ENCODE data around the gene SHISA6. TPM values are rescaled to one million over a fixed set of nuclear protein-coding genes. Genes with fewer than 3 reads are reported as not detected.

The SHISA6 gene
- total RNA-seq, 1 experiment from 2014 or later: 21.1 TPM

GRCh38 chr17:11340803-11341202, 99.8 kb downstream of the SHISA6 start:
- Mint-ChIP-seq H3K4me1 (ENCODE audit: low read depth, unreplicated experiment) (no peaks in the 10 kb centered on the region), H3K4me3 (ENCODE audit: unreplicated experiment) (no peak overlapping the region), H3K27me3 (ENCODE audit: insufficient read depth, unreplicated experiment) (no peaks in the 10 kb centered on the region), H3K36me3 (ENCODE audit: insufficient read depth, unreplicated experiment) (no peaks in the 10 kb centered on the region), H3K9me3 (ENCODE audit: unreplicated experiment) (no peaks in the 10 kb centered on the region), H3K27ac (ENCODE audit: unreplicated experiment) (no peak overlapping the region)
- no peak for DNase-seq
- no peaks in the 10 kb centered on the region for H3K4me1 ChIP-seq
- TF ChIP-seq, protein P1, sequence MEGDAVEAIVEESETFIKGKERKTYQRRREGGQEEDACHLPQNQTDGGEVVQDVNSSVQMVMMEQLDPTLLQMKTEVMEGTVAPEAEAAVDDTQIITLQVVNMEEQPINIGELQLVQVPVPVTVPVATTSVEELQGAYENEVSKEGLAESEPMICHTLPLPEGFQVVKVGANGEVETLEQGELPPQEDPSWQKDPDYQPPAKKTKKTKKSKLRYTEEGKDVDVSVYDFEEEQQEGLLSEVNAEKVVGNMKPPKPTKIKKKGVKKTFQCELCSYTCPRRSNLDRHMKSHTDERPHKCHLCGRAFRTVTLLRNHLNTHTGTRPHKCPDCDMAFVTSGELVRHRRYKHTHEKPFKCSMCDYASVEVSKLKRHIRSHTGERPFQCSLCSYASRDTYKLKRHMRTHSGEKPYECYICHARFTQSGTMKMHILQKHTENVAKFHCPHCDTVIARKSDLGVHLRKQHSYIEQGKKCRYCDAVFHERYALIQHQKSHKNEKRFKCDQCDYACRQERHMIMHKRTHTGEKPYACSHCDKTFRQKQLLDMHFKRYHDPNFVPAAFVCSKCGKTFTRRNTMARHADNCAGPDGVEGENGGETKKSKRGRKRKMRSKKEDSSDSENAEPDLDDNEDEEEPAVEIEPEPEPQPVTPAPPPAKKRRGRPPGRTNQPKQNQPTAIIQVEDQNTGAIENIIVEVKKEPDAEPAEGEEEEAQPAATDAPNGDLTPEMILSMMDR (IDR thresholded peaks at IDR 0.05; ENCODE audit: insufficient read depth in 1 of 2, low read depth in 1 of 2, low read length in 1 of 2, severe bottlenecking in 1 of 2, unreplicated experiment in 1 of 2): no peak
- intact Hi-C loops (cut with micrococcal nuclease; ENCODE audit: unreplicated experiment): no loop called here
- ChIA-PET CTCF (no interaction called here), POLR2A (no interaction called here)
- no peaks in the 10 kb centered on the region for H3K27me3 ChIP-seq (replicated peaks; ENCODE audit: control insufficient read depth, insufficient read depth, low read length)
- H3K4me3 ChIP-seq (ENCODE audit: low read depth, low read length): no peak overlapping the region
- BruUV-seq (replicated peaks): no TSS peak
- no peaks in the 10 kb centered on the region for H3K36me3 ChIP-seq (ENCODE audit: control insufficient read depth, insufficient read depth, low read length)
- no peaks in the 10 kb centered on the region for H3K9me3 ChIP-seq

GRCh38 chr17:11342138-11342537, 101.1 kb downstream of the SHISA6 start:
- H3K27me3 Mint-ChIP-seq (ENCODE audit: insufficient read depth, unreplicated experiment): no peaks in the 10 kb centered on the region
- H3K27me3 ChIP-seq (replicated peaks; ENCODE audit: control insufficient read depth, insufficient read depth, low read length): no peaks in the 10 kb centered on the region
- H3K9me3 ChIP-seq: no peaks in the 10 kb centered on the region
- no peaks in the 10 kb centered on the region for H3K36me3 Mint-ChIP-seq (ENCODE audit: insufficient read depth, unreplicated experiment)
- intact Hi-C loops (cut with micrococcal nuclease; ENCODE audit: unreplicated experiment): no loop called here
- POLR2A ChIA-PET: no interaction called here
- no peak overlapping the region for H3K4me3 ChIP-seq (ENCODE audit: low read depth, low read length)
- CTCF ChIA-PET: no interaction called here
- H3K36me3 ChIP-seq (ENCODE audit: control insufficient read depth, insufficient read depth, low read length): no peaks in the 10 kb centered on the region
- H3K4me1 ChIP-seq: no peaks in the 10 kb centered on the region
- BruUV-seq (replicated peaks): no TSS peak
- H3K4me3 Mint-ChIP-seq (ENCODE audit: unreplicated experiment): no peak overlapping the region
- DNase-seq: no peak
- TF ChIP-seq, protein P1 (IDR thresholded peaks at IDR 0.05; ENCODE audit: insufficient read depth in 1 of 2, low read depth in 1 of 2, low read length in 1 of 2, severe bottlenecking in 1 of 2, unreplicated experiment in 1 of 2): no peak
- no peak overlapping the region for H3K27ac Mint-ChIP-seq (ENCODE audit: unreplicated experiment)
- H3K9me3 Mint-ChIP-seq (ENCODE audit: unreplicated experiment): no peaks in the 10 kb centered on the region
- no peaks in the 10 kb centered on the region for H3K4me1 Mint-ChIP-seq (ENCODE audit: low read depth, unreplicated experiment)

- no peak for DNase-seq
- Histone ChIP-seq H3K4me3 (ENCODE audit: low read depth, low read length) (no peak overlapping the region), H3K9me3 (no peaks in the 10 kb centered on the region), H3K27me3 (replicated peaks; ENCODE audit: control insufficient read depth, insufficient read depth, low read length) (no peaks in the 10 kb centered on the region), H3K4me1 (no peaks in the 10 kb centered on the region), H3K36me3 (ENCODE audit: control insufficient read depth, insufficient read depth, low read length) (no peaks in the 10 kb centered on the region)
- no peaks in the 10 kb centered on the region for H3K9me3 Mint-ChIP-seq (ENCODE audit: unreplicated experiment)
- H3K27me3 Mint-ChIP-seq (ENCODE audit: insufficient read depth, unreplicated experiment): no peaks in the 10 kb centered on the region
- BruUV-seq (replicated peaks): no TSS peak
- TF ChIP-seq, protein P1 (IDR thresholded peaks at IDR 0.05; ENCODE audit: insufficient read depth in 1 of 2, low read depth in 1 of 2, low read length in 1 of 2, severe bottlenecking in 1 of 2, unreplicated experiment in 1 of 2): no peak
- peaks cover 8% of the 10 kb centered on the region for H3K36me3 Mint-ChIP-seq (ENCODE audit: insufficient read depth, unreplicated experiment)
- CTCF ChIA-PET: no interaction called here
- intact Hi-C loops (cut with micrococcal nuclease; ENCODE audit: unreplicated experiment): no loop called here
- peaks cover 6% of the 10 kb centered on the region for H3K4me1 Mint-ChIP-seq (ENCODE audit: low read depth, unreplicated experiment)
- H3K27ac Mint-ChIP-seq (ENCODE audit: unreplicated experiment): no peak overlapping the region
- no peak overlapping the region for H3K4me3 Mint-ChIP-seq (ENCODE audit: unreplicated experiment)
- POLR2A ChIA-PET: no interaction called here
Observed at GRCh38 chr17:11349106-11349505, 108.1 kb downstream of the SHISA6 start.
